NCI-H345 treated with DMSO at 0.1 percent for 48 hours (cell line): Measurements from ENCODE around the gene NIT2.
"Not testable (repeated sequence)": the region's sequence is repeated elsewhere in the genome, so short reads cannot be mapped to it uniquely, and the experiment has no call there.

Source experiments
- DNase-seq: peaks from one replicate; lab custom pipeline; 2025; ENCODE audit not compliant: unreplicated experiment; lab: John Stamatoyannopoulos, UW

The NIT2 gene

DNA sequence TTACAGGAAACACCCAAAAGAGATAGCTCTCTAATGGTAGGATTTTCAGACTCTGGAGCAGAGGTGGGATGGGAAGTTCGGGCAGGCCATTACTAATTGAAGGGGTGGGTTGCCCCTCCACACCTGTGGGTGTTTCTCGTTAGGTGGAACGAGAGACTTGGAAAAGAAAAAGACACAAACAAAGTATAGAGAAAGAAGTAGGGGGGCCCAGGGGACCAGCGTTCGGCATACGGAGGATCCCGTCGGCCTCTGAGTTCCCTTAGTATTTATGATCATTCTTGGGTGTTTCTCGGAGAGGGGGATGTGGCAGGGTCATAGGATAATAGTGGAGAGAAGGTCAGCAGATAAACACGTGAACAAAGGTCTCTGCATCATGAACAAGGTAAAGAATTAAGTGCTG, 1.7 kb downstream of the NIT2 start:
- not testable (repeated sequence) for DNase-seq

DNA sequence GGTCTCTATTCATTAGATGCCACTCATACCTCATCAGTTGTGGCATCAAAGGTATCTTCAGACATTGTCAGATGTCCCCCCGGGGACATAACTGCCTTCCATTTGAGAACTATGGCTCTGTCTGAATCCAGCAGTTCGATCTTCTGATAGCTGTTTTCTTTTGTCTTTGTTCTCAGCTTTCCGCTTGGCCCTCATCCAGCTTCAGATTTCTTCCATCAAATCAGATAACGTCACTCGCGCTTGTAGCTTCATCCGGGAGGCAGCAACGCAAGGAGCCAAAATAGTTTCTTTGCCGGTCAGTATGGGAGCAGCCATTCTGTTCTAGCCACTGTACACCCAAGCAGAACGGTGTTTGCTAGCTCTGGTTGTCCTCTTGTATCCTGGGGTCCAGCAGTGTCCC, 4.4 kb downstream of the NIT2 start:
- DNase-seq, result no peak

DNA sequence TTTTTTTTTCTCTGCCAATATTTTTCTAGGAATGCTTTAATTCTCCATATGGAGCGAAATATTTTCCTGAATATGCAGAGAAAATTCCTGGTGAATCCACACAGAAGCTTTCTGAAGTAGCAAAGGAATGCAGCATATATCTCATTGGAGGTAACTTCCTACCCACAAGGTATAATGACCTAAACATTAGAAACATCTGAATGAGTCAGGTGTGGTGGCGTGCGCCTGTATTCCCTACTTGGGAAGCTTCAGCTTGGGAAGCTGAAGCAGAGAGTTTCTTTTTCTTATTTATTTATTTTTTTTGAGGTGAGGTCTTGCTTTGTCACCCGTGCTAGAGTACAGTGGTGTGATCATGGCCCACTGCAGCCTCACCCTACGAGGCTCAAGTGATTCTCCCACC, 5.2 kb downstream of the NIT2 start:
- DNase-seq, result no peak

DNA sequence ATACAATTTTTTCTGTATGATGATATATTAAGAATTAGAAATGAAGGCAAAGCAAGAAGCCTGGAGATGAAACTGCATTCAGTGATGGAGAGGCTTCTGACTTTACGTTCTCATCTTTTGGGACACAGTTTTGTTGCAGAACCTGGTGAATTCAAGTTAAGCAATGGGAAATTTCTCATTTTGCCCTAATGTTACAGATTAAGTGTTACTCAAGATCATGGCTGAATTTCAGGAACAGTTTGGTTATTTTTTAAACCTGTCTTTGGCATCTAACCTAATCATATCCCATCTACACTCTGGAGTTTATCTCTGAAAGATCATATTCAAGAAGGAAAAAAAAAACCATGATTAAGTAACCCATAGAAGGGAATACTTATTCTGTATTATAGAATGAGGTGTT, 6.0 kb downstream of the NIT2 start:
- no peak for DNase-seq

DNA sequence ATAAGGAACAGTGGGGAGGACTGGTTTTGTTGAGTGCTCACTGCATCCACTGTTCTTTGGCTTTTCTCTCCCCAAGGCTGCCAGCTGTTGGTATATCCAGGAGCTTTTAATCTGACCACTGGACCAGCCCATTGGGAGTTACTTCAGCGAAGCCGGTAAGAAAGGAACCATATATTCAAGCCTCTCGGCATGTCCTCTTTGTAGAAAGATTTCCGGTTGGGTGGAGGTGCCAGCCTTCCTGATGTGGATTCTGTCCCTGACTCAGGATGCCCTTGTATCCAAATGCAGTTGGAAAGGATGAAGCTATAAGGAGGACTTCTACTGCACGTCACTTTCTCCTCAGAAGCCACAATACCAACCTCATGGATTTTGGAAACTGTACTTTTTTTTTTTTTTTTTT, 14.2 kb downstream of the NIT2 start:
- DNase-seq, result no peak

DNA sequence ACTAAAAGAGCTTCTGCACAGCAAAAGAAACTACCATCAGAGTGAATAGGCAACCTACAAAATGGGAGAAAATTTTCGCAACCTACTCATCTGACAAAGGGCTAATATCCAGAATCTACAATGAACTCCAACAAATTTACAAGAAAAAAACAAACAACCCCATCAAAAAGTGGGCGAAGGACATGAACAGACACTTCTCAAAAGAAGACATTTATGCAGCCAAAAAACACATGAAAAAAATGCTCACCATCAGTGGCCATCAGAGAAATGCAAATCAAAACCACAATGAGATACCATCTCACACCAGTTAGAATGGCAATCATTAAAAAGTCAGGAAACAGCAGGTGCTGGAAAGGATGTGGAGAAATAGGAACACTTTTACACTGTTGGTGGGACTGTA, 17.2 kb downstream of the NIT2 start:
- DNase-seq, result not testable (repeated sequence)

DNA sequence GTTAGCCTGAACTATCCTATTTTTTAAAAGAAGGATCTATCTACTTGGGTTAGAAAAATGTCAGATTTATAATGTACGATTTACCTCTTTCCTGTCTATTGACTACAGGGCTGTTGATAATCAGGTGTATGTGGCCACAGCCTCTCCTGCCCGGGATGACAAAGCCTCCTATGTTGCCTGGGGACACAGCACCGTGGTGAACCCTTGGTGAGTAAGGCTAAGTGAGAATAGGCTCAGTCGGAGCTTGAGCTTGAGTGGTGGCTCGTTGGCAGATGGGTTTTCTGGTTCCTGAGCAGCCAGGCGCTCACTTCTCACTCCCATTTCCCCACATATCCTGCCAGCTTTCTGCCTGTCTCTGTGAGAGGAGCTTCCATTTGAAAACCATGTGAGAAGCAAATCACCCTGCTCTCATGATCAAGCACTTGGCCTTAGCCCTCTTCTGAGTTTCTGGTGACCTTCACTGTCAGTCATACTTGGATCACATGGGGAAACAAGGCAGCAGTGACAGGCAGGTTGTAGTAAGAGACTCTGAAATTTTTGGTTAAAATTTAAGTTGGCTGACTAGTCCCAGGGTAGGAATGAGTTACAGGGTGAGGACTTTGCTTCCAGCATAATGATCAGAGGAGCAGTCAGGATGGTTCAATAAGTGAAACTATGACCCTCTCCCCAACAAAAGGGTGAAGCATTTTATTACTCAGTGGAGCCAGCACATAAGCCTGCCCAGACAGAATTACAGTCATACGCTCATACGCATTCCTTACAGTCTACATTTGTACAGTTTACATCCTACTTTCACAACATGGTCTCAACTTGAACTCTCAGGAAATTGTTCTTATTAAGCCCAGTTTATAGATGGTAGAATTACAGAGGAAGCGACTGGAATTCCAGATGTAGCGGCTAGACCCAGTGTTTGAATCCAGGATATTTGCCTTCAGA, 18.0 kb downstream of the NIT2 start:
- DNase-seq, result no peak

DNA sequence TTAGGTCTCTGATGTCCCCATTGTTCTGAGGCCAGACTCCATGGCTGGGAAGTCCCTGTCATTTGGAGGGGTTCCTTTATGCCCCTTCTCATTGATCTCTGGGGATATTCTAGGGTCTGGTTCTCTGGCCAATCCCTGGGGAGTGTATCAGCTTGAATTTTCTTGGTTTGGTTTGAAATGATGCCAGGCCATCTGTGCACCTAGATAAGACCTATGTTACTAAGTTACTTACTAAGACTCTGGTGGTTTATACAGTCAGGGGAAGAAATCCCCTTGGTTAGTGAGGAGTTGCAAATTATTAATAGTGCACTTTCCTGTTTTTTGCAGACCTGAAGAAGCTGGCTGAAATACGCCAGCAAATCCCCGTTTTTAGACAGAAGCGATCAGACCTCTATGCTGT, 20.3 kb downstream of the NIT2 start:
- no peak for DNase-seq

DNA sequence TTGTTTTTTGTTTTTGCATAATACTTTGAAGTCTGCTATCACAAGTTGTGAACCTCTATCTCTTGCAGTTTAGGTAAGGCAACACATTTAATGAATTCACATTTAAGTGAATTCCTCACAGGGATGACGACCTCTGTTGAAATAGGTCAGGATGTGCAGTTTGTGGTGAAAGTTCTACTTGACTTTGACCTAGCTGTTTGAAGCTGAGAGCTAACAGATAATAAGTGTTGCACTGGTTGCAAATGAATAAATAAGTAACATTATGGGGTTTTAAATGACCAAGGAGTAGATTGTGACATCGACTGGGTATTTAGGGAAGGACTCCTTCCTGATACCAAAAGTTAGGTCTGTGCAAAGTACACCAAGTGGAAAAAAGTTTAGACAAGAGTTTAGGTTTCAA, 23.9 kb downstream of the NIT2 start:
- no peak for DNase-seq

DNA sequence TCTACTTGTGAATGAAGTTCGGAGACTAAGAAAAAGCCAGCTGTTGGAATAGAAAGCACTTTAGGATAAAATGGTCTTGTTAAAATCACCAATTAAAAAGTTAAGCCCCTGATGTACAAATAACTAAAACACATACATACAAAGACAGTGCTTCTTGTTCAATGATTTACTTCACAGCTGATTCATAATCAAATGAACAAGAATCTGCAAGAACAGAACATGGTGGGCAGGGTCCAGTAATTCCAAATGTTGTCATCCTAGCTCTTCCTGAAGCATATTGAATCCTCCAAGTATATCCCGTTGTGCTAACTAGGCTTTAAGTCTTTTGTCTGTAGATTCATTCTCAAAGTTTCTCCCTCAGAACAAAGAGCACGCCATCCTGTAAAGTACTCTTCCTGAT, 24.5 kb downstream of the NIT2 start:
- DNase-seq, result no peak

DNA sequence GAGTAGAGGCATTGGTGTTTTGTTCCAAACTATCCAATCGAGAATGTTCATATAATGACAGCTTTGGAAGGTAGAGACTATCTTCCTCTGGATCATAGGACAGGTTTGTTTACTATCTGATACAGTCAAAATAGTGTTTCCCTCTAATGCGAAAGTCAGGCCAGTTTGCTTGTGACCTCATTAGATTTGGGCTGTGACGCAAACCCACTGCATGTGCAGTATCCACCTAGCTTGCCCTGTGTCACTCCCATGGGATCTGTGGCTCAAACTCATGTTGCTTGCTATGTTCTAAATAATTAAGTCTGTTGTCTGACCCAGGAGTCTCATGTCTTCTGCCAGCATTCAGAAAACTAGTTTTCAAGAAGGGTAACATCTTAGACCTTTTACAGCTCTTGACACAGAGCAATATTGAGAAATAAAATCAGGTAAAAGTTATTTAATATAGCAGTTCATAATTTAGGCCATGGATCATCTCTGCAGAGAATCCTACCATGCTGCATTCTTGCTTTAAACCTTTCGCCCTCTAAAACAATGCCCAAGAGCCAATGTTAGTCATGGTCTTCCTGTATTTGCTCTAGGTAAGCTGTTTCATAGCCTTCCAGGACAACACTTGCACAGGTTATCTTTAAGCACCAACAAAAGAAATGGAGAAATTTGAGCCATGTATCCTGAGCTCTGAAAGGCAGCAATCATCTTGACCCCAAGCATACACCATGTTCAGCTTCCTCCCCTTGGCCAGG, 26.4 kb downstream of the NIT2 start:
- DNase-seq, result no peak

DNA sequence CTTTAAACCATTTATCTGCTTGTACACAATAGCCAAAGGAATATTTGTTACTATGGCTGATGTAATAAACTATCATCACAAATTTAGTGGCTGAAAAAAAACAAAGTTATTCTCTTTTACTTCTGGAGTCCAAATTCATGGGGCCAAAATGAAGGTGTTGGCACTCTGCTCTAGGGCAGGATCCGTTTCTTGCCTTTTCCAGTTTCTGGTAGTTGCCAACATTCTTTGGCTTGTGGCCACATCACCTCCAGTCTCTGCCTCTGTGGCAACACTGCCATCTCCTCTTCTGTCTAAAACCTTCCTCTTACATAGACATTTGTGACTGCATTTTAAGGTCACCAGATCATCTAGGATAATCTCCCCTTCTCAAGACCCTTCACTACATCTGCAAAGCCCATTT, 27.3 kb downstream of the NIT2 start:
- no peak for DNase-seq

DNA sequence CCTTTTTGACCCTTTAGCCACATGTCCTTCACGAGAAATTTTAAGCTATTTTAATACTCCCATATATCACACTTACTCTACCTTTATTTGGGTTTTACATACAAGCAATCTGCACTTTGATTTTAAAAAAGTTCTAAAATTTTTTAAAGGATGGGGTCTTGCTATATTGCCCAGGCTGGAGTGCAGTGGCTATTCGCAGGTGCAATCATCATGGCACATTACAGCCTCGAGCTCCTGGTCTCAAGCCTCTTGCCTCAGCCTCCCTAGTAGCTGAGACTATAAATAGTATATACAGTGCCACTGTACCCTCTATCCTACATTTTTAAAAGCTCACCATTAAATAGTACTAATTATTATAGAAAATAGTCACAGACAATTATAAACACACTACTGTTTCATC, 29.9 kb downstream of the NIT2 start:
- DNase-seq, result no peak

DNA sequence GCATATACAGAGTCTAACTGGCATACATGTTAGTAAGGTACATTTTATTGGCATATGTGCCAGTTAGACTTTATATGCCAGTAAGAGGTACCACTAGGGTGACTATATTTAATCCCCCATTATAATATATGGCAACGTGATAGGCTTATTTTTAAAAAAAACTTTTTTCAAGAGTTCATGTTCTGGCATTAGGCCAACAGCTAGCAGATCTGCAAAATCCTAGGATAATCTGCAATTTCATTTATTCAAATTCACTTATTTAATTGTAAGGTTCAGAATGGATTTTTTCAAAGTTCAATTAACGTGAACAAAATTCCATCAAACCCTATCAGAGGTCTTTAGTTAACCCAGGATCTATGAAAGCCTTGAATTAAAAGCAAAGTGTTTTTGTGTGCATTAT, 31.9 kb downstream of the NIT2 start:
- no peak for DNase-seq

DNA sequence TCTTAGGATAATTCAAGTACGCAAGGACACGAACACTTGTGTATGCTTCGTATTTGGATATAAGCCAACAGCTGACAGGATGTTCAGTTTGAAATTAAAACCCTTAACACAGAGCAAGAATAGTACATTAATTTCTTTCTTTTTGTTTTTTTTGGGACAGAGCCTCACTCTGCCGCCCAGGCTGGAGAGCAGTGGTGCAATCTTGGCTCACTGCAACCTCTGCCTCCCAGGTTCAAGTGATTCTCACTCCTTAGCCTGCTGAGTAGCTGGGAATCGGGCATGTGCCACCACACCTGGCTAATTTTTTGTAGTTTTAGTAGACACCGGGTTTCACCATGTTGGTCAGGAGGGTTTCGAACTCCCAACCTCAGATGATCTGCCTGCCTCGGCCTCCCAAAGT, 33.9 kb downstream of the NIT2 start:
- DNase-seq, result no peak

DNA sequence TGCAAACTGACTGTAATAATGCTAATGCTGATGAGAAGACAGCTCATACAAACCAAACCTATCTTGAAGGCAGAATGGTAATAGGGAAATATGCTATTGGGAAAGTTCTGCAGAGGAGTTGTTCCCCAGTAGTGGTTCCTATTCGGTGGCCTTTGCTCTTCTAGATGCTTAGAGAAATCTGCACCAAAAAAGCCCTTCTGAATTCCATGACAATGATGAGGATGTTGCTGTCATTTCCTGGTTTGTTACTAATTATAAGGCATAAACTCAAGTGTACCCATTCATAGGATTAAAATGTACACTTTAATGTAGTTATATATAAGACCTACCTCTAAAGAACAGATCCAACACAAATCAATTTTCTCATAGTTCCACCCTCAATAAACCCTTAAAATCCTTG, 36.2 kb downstream of the NIT2 start:
- no peak for DNase-seq

DNA sequence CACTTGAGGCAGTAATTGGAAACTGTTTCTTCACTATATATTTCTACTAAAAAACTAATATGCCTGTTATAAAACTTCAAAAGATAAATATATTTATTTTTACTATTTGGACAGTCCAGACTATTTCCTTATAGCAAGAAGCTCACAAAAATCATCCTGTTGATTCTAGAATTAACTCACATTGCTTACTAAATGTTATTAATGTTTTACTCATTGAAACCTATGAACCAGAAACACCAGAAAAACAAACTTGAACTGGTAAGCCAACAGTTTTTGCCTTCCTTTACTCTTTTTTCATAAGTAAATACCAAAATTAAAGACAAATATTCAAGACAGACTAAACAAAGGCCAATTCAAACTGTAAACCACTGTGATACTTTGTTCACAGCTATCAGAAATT, 40.0 kb downstream of the NIT2 start:
- DNase-seq, result no peak

DNA sequence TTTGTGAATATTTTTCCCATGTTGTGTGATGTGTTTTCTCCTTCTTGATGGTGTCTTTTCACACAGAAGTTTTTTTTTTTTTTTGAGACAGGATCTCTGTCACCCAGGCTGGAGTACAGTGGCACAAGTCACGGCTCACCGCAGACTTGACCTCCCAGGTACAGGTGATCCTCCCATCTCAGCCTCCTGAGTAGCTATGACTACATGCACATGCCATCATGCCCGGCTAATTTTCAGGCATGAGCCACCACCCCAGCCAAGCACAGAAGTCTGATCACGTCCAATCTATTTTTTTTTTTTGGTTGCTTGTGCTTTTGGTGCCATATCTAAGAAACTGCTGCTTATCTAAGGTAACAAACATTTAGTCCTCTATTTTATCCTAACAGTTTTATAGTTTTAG, 41.7 kb downstream of the NIT2 start:
- no peak for DNase-seq

DNA sequence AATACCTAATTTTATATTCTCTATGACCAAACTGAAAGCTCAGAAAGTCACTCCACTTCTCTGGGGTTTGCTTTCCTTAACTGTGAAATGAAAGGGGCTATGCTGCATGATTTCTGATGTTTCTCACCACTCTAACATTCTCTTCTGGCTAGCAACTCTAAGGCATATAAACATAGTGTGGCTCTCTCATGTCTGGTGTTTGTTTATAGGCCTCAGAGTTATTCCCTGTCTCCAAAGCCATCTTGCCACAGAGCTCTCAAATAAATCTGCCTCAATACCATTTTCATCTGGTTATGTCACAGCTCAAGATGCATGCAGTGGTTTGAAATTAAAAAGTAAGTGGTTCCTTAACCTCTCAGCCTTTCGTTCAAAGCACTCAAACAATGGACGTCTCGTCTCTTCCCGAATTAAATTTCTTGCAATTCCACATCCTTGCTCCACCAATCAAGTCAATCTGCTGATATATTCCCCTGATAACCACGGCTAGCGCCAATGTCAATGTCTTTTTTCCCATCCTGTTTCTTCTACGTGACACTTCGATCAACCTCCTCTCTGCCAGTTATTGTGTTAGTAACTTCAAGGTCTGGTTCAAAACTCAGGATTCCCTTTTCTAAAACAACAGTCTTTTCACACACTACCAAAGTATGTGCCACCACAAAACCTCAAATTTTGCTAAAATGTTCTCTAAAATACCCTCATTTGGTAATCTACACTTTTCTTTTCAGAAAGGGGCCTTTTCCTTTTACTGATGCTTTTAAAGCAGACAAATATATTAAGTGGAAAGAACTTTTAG, 50.4 kb downstream of the NIT2 start:
- no peak for DNase-seq

DNA sequence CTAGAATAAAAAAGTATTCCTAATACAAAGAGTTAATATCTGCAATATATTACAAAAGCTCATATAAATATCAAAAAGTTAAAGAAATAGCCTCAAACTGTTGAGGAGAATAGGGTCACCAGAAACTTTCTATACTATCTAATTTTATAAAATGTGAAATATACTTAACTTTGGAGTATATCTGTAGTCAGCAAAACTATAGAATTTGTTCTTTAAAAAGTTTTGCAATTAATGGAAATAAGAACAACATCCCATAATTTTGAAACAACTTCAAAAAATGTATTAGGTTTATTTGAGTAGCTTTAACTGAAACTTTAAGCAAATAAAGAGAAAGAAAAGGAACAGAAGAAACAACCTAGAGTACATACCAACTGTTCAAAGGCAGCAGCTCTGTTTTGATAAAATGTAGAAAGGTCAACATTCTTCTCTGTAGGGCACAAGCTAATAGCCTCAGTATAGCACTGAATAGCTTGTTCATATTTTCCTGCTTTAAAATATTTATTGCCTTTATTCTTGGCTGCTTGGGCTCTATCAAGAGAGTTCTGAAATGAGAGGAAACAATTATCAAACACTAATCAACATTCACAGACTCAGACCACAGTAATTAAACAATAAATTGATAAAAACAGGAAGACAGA, 52.0 kb downstream of the NIT2 start:
- DNase-seq, result no peak

DNA sequence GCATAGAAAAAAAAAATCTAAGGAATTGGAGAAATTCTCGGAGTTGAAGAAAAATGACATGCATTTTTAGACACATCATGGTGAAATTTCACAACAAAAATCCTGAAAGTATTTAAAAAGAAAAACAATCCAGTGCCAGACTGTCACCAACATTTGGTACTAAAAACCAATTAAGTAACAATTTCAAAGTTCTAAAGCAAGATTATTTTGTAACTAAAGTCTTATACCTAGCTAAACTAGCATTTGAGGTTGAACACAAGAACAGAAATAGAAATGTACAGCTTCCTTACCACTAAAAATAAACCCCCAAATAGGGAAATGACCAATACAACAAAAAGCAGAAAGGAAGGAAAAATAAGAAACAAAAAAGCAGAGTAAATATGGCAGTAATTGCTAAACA, 54.5 kb downstream of the NIT2 start:
- no peak for DNase-seq
